Measurements from ENCODE around the gene RBM5. TPM values are rescaled to one million over a fixed set of nuclear protein-coding genes. Genes with fewer than 3 reads are reported as not detected.

RBM5 gene
- polyA plus RNA-seq, 3 donors = 9.7 to 332 (median 18.5) TPM

GRCh38 chr3:50095352-50095998, 6.8 kb downstream of the RBM5 start:
- Mint-ChIP-seq H3K27me3 (ENCODE audit: low read depth in 3 of 3) (peaks cover 0 to 1% (median 0%) of the 10 kb centered on the region in 3 donors), H3K9me3 (no peaks in the 10 kb centered on the region), H3K4me1 (peaks cover 9% of the 10 kb centered on the region), H3K27ac (peak overlapping the region in 1 of 7 donors; percentile 8), H3K36me3 (peaks cover 80 to 98% of the 10 kb centered on the region in 2 donors), H3K4me3 (no peak overlapping the region)
- Histone ChIP-seq H2AFZ (ENCODE audit: insufficient read depth, low read depth, low read length, poor library complexity, severe bottlenecking) (no peak overlapping the region), H3K27me3 (ENCODE audit: control insufficient read depth in 2 of 2, insufficient read depth in 2 of 2, low read length in 2 of 2) (no peaks in the 10 kb centered on the region), H3K36me3 (replicated peaks in 1 of 2; ENCODE audit: control insufficient read depth in 1 of 2, insufficient read depth in 2 of 2, low read length in 2 of 2) (peaks cover 91 to 100% of the 10 kb centered on the region in 2 donors), H3K4me2 (replicated peaks; ENCODE audit: extremely low read depth, low read length, poor library complexity, severe bottlenecking) (no peak overlapping the region), H4K20me1 (ENCODE audit: insufficient read depth, low read length) (peaks cover 97% of the 10 kb centered on the region), H3K9me3 (replicated peaks in 1 of 2; ENCODE audit: control insufficient read depth in 1 of 2, insufficient read depth in 1 of 2, low read length in 2 of 2) (no peaks in the 10 kb centered on the region), H3K27ac (ENCODE audit: low read depth in 1 of 2, low read length in 2 of 2) (no peak overlapping the region), H3K4me1 (ENCODE audit: control insufficient read depth in 1 of 2, insufficient read depth in 2 of 2, low read length in 2 of 2) (peaks cover 8 to 9% of the 10 kb centered on the region in 2 donors), H3K79me2 (ENCODE audit: insufficient read depth, low read length) (peaks cover 76% of the 10 kb centered on the region), H3K9ac (ENCODE audit: insufficient read depth, low read length, poor library complexity, severe bottlenecking) (no peak overlapping the region), H3K4me3 (replicated peaks in 1 of 3; ENCODE audit: low read depth in 2 of 3, low read length in 3 of 3) (no peak overlapping the region)
- 100% methylated on average over 4 of the region's 5 CpGs for WGBS (ENCODE audit: insufficient coverage)
- no peak for TF ChIP-seq CTCF (IDR thresholded peaks at IDR 0.05)
- intact Hi-C loops (cut with micrococcal nuclease) = no loop called here
- DNase-seq = no peak

GRCh38 chr3:50100386-50100785, 11.7 kb downstream of the RBM5 start:
- Histone ChIP-seq H3K4me3 (replicated peaks in 1 of 3; ENCODE audit: low read depth in 2 of 3, low read length in 3 of 3) (no peak overlapping the region), H3K9me3 (replicated peaks in 1 of 2; ENCODE audit: control insufficient read depth in 1 of 2, insufficient read depth in 1 of 2, low read length in 2 of 2) (no peaks in the 10 kb centered on the region), H3K27me3 (ENCODE audit: control insufficient read depth in 2 of 2, insufficient read depth in 2 of 2, low read length in 2 of 2) (no peaks in the 10 kb centered on the region), H3K36me3 (replicated peaks in 1 of 2; ENCODE audit: control insufficient read depth in 1 of 2, insufficient read depth in 2 of 2, low read length in 2 of 2) (peaks cover 92 to 100% of the 10 kb centered on the region in 2 donors), H2AFZ (ENCODE audit: insufficient read depth, low read depth, low read length, poor library complexity, severe bottlenecking) (no peak overlapping the region), H3K4me2 (replicated peaks; ENCODE audit: extremely low read depth, low read length, poor library complexity, severe bottlenecking) (no peak overlapping the region), H3K27ac (ENCODE audit: low read depth in 1 of 2, low read length in 2 of 2) (no peak overlapping the region), H3K9ac (ENCODE audit: insufficient read depth, low read length, poor library complexity, severe bottlenecking) (no peak overlapping the region), H4K20me1 (ENCODE audit: insufficient read depth, low read length) (peaks cover 100% of the 10 kb centered on the region), H3K79me2 (ENCODE audit: insufficient read depth, low read length) (peaks cover 40% of the 10 kb centered on the region), H3K4me1 (ENCODE audit: control insufficient read depth in 1 of 2, insufficient read depth in 2 of 2, low read length in 2 of 2) (no peaks in the 10 kb centered on the region)
- Mint-ChIP-seq H3K9me3 (no peaks in the 10 kb centered on the region), H3K27me3 (ENCODE audit: low read depth in 3 of 3) (no peaks in the 10 kb centered on the region), H3K4me1 (no peaks in the 10 kb centered on the region), H3K4me3 (no peak overlapping the region), H3K36me3 (peaks cover 88 to 99% of the 10 kb centered on the region in 2 donors), H3K27ac (no peak overlapping the region)
- intact Hi-C loops (cut with micrococcal nuclease) = no loop called here
- WGBS (ENCODE audit: insufficient coverage) = no CpG with 5 or more reads among the region's 5 CpGs
- no peak for DNase-seq
- no peak for TF ChIP-seq CTCF (IDR thresholded peaks at IDR 0.05)
